ENCODE results near the gene SMARCB1.

The SMARCB1 gene

DNA sequence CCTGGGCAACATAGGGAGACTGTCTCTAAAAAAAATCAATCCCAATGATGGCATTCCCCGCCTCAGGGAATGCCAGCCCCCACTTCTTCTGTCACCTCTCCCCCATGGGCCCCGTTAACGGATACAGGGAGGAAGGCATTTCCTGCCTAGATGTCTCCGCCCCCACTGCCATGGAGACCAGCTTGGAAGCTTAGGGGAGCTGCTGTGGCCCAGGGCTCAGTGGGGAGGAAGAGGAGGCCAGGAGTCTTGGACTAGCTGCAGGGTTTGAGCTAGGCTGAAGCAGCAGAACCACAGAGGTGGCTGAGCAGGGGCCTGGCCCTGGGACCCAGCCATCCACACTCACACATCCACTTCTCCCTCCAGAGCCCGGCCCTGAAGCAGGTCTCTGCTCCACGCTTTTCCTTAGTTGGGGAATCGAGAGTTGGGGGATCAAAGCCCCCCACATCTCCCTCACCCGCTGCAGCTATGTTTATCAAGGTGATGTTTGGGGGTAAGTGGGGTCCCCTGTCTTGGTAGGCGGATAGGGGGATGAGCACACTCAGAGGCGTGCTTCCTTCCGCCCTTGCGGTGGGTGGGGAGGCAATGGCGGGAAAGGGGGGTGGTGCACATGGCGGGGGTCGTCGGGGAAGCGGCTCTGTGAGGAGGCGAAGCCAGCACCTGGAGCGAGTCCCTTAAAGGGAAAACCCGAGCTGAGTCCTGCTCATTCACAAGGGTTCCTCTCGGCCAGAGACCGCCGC, 23.8 kb upstream of the SMARCB1 start, which contains the start of gene C22orf15:
Gene C22orf15 (plus strand): TSS at position 149 of the 737 bp plus-strand sequence. CDS start 317 bp downstream, at position 466.
- TF ChIP-seq, protein P1, sequence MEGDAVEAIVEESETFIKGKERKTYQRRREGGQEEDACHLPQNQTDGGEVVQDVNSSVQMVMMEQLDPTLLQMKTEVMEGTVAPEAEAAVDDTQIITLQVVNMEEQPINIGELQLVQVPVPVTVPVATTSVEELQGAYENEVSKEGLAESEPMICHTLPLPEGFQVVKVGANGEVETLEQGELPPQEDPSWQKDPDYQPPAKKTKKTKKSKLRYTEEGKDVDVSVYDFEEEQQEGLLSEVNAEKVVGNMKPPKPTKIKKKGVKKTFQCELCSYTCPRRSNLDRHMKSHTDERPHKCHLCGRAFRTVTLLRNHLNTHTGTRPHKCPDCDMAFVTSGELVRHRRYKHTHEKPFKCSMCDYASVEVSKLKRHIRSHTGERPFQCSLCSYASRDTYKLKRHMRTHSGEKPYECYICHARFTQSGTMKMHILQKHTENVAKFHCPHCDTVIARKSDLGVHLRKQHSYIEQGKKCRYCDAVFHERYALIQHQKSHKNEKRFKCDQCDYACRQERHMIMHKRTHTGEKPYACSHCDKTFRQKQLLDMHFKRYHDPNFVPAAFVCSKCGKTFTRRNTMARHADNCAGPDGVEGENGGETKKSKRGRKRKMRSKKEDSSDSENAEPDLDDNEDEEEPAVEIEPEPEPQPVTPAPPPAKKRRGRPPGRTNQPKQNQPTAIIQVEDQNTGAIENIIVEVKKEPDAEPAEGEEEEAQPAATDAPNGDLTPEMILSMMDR (IDR thresholded peaks at IDR 0.05; ENCODE audit: low read depth, low read length) = no peak
- DNase-seq (ENCODE audit: extremely low read depth, low read depth) = no peak

DNA sequence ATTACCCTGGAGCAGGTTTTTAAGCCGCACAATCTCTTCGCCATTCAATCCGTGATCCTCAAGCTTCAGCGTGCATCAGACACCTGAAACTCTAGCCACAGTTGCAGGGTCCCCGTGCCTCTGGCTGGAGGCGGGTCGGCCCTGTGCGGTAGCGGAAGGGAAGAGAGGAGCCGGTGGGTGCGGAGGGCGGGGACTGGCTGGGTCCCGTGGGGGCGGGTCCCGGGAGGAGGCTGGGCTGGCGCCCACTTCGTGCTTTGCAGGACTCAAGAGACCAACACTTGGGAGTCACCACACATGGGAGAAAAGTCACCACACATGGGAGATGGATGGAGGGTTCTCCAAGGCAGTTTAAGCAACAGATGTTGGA, 23.2 kb upstream of the SMARCB1 start:
- TF ChIP-seq, protein P1 (IDR thresholded peaks at IDR 0.05; ENCODE audit: low read depth, low read length) = no peak
- no peak for DNase-seq (ENCODE audit: extremely low read depth, low read depth)

DNA sequence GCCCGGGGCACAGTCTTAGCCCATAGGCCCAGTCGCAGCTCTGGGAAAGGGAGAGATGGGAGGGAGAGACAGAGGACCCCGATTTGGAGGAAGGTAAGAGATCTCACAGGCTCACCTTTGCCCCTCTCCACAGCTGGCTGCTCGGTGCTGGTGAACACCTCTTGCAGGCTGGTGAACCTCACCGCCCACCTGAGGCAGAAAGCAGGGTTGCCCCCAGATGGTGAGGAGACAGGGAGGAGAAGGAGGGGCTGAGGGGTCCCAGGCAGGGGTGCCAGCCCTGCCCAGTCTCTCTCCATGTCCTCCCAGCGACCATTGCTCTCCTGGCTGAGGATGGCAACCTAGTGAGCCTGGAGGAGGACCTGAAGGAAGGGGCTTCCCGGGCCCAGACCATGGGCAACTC, 22.8 kb upstream of the SMARCB1 start:
- DNase-seq (ENCODE audit: extremely low read depth, low read depth) = no peak
- TF ChIP-seq, protein P1 (IDR thresholded peaks at IDR 0.05; ENCODE audit: low read depth, low read length) = no peak

DNA sequence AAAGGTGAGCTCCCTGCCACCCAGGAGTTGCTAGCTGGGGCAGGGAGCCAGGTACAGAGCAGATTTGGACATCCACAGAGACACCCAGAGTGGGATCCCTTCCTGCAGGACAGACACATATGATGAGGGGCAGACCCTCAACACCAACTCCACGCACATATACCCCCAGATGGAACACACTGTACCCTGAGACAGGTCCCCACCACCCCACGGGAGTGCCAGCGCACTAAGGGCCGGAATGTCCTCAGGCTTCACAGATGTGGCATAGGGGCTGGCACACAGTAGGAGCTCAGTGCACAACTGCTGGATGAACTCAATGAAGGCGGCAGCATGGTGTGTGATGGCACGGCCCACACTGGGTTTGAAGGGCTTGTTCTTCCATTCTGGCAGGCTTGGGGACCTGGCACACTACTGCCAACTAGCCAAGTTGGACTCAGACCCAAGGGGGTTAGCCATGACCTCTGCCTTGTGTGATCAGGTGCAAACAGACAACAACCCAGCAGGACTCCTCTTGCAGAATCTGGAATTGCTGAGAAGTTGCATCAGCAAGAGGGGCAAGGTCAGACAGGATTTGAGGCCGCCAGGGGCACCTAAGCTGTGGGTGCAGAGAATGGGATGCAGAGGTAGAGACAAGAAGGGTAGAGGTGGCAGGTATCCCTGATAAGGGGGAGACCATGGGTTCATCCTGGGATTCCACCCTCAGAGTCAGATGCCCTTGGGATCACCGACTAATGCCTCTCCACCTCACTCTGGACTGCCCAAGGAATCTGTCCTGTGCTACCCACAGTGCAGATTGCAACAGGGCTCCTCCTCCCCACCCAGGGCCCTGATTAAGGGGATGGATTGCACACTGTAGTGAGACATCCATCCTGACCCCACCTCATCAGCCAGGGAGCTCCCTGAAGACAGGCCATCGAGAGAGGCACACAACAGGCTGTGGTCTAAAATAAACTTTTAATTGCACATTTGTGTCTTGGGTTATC, 21.6 kb upstream of the SMARCB1 start:
- TF ChIP-seq, protein P1 (IDR thresholded peaks at IDR 0.05; ENCODE audit: low read depth, low read length) = no peak
- DNase-seq (ENCODE audit: extremely low read depth, low read depth) = no peak

DNA sequence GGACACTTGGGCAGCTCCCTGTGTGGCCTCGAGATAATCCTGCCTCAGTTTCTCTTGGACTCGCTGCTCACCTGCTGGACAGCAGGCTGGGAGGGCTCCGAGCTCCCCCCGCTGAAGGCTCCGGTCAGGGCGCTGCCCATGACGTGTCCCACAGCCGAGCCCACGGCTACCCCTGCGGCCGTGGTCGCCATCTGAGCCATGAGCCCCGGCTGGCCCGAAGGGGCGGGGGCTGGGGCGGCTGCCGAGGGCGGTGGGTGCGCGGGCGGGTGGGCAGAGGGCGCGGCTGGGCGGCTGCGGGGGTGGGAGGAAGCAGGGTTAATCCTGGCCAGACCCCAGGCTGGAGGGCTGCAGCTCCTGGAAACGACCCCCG, 19.5 kb upstream of the SMARCB1 start:
- no peak for DNase-seq (ENCODE audit: extremely low read depth, low read depth)
- TF ChIP-seq, protein P1 (IDR thresholded peaks at IDR 0.05; ENCODE audit: low read depth, low read length) = no peak

DNA sequence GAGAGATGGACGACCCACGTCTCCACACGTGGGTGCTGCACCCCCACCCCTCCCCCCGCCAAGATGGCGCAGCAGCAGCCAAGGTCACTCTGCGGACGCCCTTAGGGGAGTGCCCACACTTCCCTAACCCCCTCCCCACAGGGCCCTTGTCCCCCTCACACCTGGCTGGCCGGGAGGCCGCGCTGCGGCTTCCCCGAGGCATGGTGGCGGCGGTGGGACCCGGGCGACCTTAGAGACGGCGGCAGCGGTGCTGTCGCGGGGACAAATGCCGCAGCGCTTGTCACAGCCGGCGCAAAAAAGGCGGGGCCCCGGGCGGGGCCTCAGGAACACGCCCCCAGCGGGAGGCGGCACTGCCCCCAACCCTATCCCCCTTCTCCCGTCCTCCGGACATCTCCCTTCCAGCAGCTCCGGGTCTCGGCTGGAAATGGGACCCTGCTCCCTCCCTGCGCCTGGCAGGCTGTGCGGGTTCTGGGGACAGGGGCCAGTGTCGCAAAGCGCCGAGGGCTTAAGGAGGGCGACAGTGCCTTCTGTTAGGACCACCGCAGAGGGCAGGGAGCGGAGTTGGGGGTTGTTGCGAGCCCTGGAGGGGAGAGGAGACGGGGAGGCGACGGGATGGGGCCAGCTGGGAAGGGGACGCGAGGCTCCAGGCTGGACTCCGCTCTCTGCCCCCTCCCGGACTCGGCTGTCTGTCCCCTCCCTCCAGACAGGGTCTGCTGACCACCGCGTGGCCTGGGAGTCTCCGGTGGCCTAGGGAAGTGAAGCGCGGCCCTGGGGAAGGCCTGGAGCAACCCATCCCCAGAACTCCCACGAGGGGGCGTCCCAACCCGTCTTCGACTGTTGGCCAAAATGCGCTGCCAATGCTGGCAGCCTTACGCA, 18.9 kb upstream of the SMARCB1 start, which contains the start of gene CHCHD10:
Gene CHCHD10 (minus strand): TSS at position 300 of the 876 bp plus-strand sequence. CDS start 98 bp downstream, at position 202.
- TF ChIP-seq, protein P1 (IDR thresholded peaks at IDR 0.05; ENCODE audit: low read depth, low read length) = peak; percentile 84

More for the DNA sequence above, 18.9 kb upstream of the SMARCB1 start, which contains the start of gene CHCHD10:
- DNase-seq (ENCODE audit: extremely low read depth, low read depth) = no peak

Measured in AG09319 (cell line).